Muscle of leg (tissue), 11 donors: Measurements from ENCODE around the gene SAMD4B. TPM values are rescaled to one million over a fixed set of nuclear protein-coding genes. Genes with fewer than 3 reads are reported as not detected.
A peak's percentile ranks its signal among the peaks of the same experiment; 100 is the strongest.

ENCODE experiments used
- DNase-seq: peaks from one replicate; pipeline ENCODE4 v3.0.0; 2013
- H3K27ac ChIP-seq: one replicate; pipeline ENCODE4 v1.5.1; 2013; ENCODE audit warnings: mild to moderate bottlenecking, low read length, control low read depth
- H3K27me3 ChIP-seq: one replicate; pipeline ENCODE4 v1.6.1; 2013; ENCODE audit warnings: low read length; ENCODE audit not compliant: control insufficient read depth, insufficient read depth
- H3K36me3 ChIP-seq: one replicate; pipeline ENCODE4 v1.6.1; 2013; ENCODE audit warnings: low read length; ENCODE audit not compliant: control insufficient read depth, insufficient read depth
- H3K4me1 ChIP-seq: one replicate; pipeline ENCODE4 v1.6.1; 2013; ENCODE audit warnings: low read length; ENCODE audit not compliant: control insufficient read depth, insufficient read depth
- H3K4me3 ChIP-seq: one replicate; pipeline ENCODE4 v1.5.1; 2013; ENCODE audit warnings: low read length, control low read depth
- H3K9me3 ChIP-seq: replicated peaks from 2 replicates; pipeline ENCODE4 v1.6.1; 2013; ENCODE audit warnings: low read depth, low read length; ENCODE audit not compliant: control insufficient read depth
- WGBS: methylation state at CpG from one replicate; pipeline ENCODE4 v1.1.5; 2013; ENCODE audit warnings: missing lambda C conversion rate; ENCODE audit not compliant: insufficient coverage; 5-methylcytosine and 5-hydroxymethylcytosine counted together
- polyA plus RNA-seq, 8 donors: library from polyadenylated mRNA; unstranded; fragments of 120-200 nt; gene quantifications; one replicate each; pipeline versions ENCODE4 v1.2.1 to v1.2.3, GENCODE V29; 2013; ENCODE audit warnings: inconsistent platforms in 1 of 8, low replicate concordance in 1 of 8; ENCODE audit not compliant: insufficient read length in 8 of 8, insufficient read depth in 1 of 8
- total RNA-seq: library from RNA; stranded (reverse); fragments of 120-200 nt; gene quantifications from one replicate; pipeline ENCODE4 v1.2.4, GENCODE V29; 2013

The SAMD4B gene
- total and polyA plus RNA-seq, 9 donors = 36.6 to 99.6 (median 82.8) TPM

DNA sequence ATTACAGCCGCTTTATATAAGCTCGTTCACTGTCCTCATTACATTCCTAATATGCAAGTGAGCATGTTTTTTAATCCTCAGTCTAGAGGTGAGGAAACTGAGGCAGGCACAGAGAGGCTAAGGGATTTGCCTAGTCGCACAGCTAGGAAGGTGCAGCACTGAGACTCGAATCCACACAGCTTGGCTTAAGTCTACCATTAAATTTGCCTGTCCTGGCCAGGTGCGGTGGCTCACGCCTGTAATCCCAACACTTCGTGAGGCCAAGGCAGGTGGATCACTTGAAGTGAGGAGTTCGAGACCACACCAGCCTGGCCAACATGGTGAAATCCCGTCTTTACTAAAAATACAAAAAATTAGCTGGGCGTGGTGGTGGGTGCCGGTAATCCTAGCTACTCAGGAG is 85.5 kb downstream of the SAMD4B start:
- H3K27me3 ChIP-seq = no peaks in the 10 kb centered on the region
- no peaks in the 10 kb centered on the region for H3K9me3 ChIP-seq
- peaks cover 28% of the 10 kb centered on the region for H3K4me1 ChIP-seq
- no peak overlapping the region for H3K4me3 ChIP-seq
- WGBS = 82% methylated on average over 4 of the region's 11 CpGs
- peaks cover 45% of the 10 kb centered on the region for H3K36me3 ChIP-seq
- H3K27ac ChIP-seq = peak overlapping the region; percentile 96
- DNase-seq = no peak

GRCh38 chr19:39428283-39429112 is 86.3 kb downstream of the SAMD4B start:
- Histone ChIP-seq H3K27me3 (no peaks in the 10 kb centered on the region), H3K4me1 (peaks cover 23% of the 10 kb centered on the region), H3K4me3 (no peak overlapping the region), H3K9me3 (no peaks in the 10 kb centered on the region), H3K27ac (peak overlapping the region; percentile 96), H3K36me3 (peaks cover 45% of the 10 kb centered on the region)
- peak; percentile 94 for DNase-seq
- WGBS = 5% methylated on average over 16 of the region's 23 CpGs

GRCh38 chr19:39430675-39431593 is 88.7 kb downstream of the SAMD4B start:
- 80% methylated on average over 9 of the region's 25 CpGs for WGBS
- Histone ChIP-seq H3K9me3 (no peaks in the 10 kb centered on the region), H3K27ac (peak overlapping the region; percentile 93), H3K4me1 (peaks cover 41% of the 10 kb centered on the region), H3K36me3 (peaks cover 35% of the 10 kb centered on the region), H3K4me3 (no peak overlapping the region), H3K27me3 (no peaks in the 10 kb centered on the region)
- DNase-seq = peak; percentile 76

DNA sequence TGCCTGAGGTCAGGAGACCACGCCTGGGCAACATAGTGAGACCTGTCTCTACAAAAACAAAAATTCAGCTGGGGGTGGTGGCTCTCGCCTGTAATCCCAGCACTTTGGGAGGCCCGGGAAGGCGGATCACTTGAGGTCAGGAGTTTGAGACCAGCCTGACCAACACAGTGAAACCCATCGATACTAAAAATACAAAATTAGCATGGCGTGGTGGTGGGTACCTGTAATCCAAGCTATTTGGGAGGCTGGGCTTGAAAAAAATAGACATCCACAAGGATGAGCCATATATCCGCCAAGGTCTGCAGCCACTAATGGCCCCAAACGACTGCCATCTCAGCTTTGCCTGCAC is 90.4 kb downstream of the SAMD4B start:
- no peaks in the 10 kb centered on the region for H3K27me3 ChIP-seq
- no peaks in the 10 kb centered on the region for H3K9me3 ChIP-seq
- no peak overlapping the region for H3K27ac ChIP-seq
- H3K4me3 ChIP-seq = no peak overlapping the region
- peaks cover 35% of the 10 kb centered on the region for H3K36me3 ChIP-seq
- H3K4me1 ChIP-seq = peaks cover 46% of the 10 kb centered on the region
- DNase-seq = no peak
- 97% methylated on average over 5 of the region's 8 CpGs for WGBS

DNA sequence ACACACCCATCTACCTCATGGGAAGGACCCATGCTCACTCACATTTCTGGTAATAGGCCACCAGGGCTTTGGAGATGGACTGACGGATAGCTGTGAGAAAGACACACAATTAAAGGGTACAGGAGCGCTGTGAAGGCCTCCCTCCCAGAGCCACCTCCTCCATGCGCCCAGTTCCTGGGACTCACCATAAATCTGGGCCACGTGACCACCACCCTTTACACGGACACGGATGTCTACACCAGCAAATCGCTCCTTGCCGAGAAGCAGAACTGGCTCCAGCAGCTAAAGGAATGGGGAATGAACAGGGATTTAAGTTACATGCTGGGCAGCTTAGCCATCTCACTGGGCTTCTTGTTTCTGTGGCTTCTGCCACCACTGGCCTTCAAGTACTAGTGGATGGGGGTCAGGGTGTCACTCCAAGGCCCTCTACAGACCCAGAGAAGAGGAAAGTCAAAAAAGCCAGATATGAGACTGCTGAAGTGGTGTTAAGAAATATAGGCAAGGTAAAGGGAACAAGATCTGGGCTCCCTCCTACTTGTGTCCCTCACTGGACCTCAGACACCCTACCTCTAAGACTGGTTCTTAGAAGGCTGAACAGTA is 91.4 kb downstream of the SAMD4B start:
- Histone ChIP-seq H3K4me1 (peaks cover 37% of the 10 kb centered on the region), H3K4me3 (no peak overlapping the region)

GRCh38 chr19:39434123-39435076 is 92.2 kb downstream of the SAMD4B start:
- peak overlapping the region; percentile 0 for H3K27ac ChIP-seq
- no peak for DNase-seq
- H3K36me3 ChIP-seq = peaks cover 35% of the 10 kb centered on the region
- 69% methylated on average over 7 of the region's 10 CpGs for WGBS
- peak overlapping the region; percentile 86 for H3K4me3 ChIP-seq
- no peaks in the 10 kb centered on the region for H3K27me3 ChIP-seq
- no peaks in the 10 kb centered on the region for H3K9me3 ChIP-seq
- H3K4me1 ChIP-seq = peaks cover 30% of the 10 kb centered on the region

More for the DNA sequence above, 91.4 kb downstream of the SAMD4B start:
- WGBS = 100% methylated on average over 2 of the region's 8 CpGs
- Histone ChIP-seq H3K9me3 (no peaks in the 10 kb centered on the region), H3K27me3 (no peaks in the 10 kb centered on the region), H3K27ac (no peak overlapping the region), H3K36me3 (peaks cover 35% of the 10 kb centered on the region)
- no peak for DNase-seq

Other genes starting within 250 kb of the SAMD4B start
- gene PAK4, start 216.6 kb upstream of the SAMD4B start, total RNA-seq = 3.5 TPM
- gene PAK4, start 216.6 kb upstream of the SAMD4B start, polyA plus RNA-seq = 10 to 100 TPM; 15.8 to 29.2 (median 21.9) TPM
- gene NCCRP1, start 145.5 kb upstream of the SAMD4B start, total RNA-seq = 0.04 TPM
- gene NCCRP1, start 145.5 kb upstream of the SAMD4B start, polyA plus RNA-seq = under 1 TPM in 5 of 8 donors, not detected in 3; 0.12 to 0.35 (median 0.20) TPM
- gene SYCN, start 138.2 kb upstream of the SAMD4B start, total RNA-seq = not detected
- gene SYCN, start 138.2 kb upstream of the SAMD4B start, polyA plus RNA-seq = not detected
- not detected for gene IFNL3, start 97.4 kb upstream of the SAMD4B start, total RNA-seq
- gene IFNL3, start 97.4 kb upstream of the SAMD4B start, polyA plus RNA-seq = not detected
- gene IFNL4, start 93.6 kb upstream of the SAMD4B start, total RNA-seq = 0.04 TPM
- under 1 TPM in 1 of 8 donors, not detected in 7; 0.16 TPM for gene IFNL4, start 93.6 kb upstream of the SAMD4B start, polyA plus RNA-seq
- gene IFNL2, start 74.0 kb upstream of the SAMD4B start, total RNA-seq = not detected
- gene IFNL2, start 74.0 kb upstream of the SAMD4B start, polyA plus RNA-seq = not detected
- gene IFNL1, start 46.0 kb upstream of the SAMD4B start, total RNA-seq = not detected
- not detected for gene IFNL1, start 46.0 kb upstream of the SAMD4B start, polyA plus RNA-seq
- gene LRFN1, start 21.6 kb upstream of the SAMD4B start, total RNA-seq = 0.31 TPM
- 1 to 10 TPM in 4 of 8 donors, under 1 TPM in 4; 0.68 to 1.8 (median 1.0) TPM for gene LRFN1, start 21.6 kb upstream of the SAMD4B start, polyA plus RNA-seq
- 25.8 TPM for gene GMFG, start 6.4 kb upstream of the SAMD4B start, total RNA-seq
- 10 to 100 TPM; 16.1 to 25.3 (median 18.9) TPM for gene GMFG, start 6.4 kb upstream of the SAMD4B start, polyA plus RNA-seq
- 21.0 TPM for gene PAF1, start 48.7 kb downstream of the SAMD4B start, total RNA-seq
- gene PAF1, start 48.7 kb downstream of the SAMD4B start, polyA plus RNA-seq = 10 to 100 TPM; 38.7 to 48.0 (median 41.6) TPM
- 17.3 TPM for gene MED29, start 49.0 kb downstream of the SAMD4B start, total RNA-seq
- 10 to 100 TPM; 20.8 to 30.5 (median 26.6) TPM for gene MED29, start 49.0 kb downstream of the SAMD4B start, polyA plus RNA-seq
- gene ZFP36, start 64.4 kb downstream of the SAMD4B start, total RNA-seq = 14.2 TPM
- gene ZFP36, start 64.4 kb downstream of the SAMD4B start, polyA plus RNA-seq = 100 to 1,000 TPM in 3 of 8 donors, 10 to 100 TPM in 5; 26.6 to 143 (median 73.4) TPM
- gene PLEKHG2, start 70.2 kb downstream of the SAMD4B start, total RNA-seq = 21.2 TPM
- gene PLEKHG2, start 70.2 kb downstream of the SAMD4B start, polyA plus RNA-seq = 10 to 100 TPM; 33.5 to 65.3 (median 50.1) TPM
- gene RPS16, start 93.5 kb downstream of the SAMD4B start, total RNA-seq = 261 TPM
- 1,000 to 10,000 TPM; 1,818 to 2,619 (median 2,073) TPM for gene RPS16, start 93.5 kb downstream of the SAMD4B start, polyA plus RNA-seq
- 50.0 TPM for gene SUPT5H, start 103.2 kb downstream of the SAMD4B start, total RNA-seq
- 100 to 1,000 TPM in 3 of 8 donors, 10 to 100 TPM in 5; 80.4 to 108 (median 99.7) TPM for gene SUPT5H, start 103.2 kb downstream of the SAMD4B start, polyA plus RNA-seq
- gene TIMM50, start 138.4 kb downstream of the SAMD4B start, total RNA-seq = 38.8 TPM
- gene TIMM50, start 138.4 kb downstream of the SAMD4B start, polyA plus RNA-seq = 10 to 100 TPM; 44.2 to 55.3 (median 49.8) TPM
- 0.09 TPM for gene DLL3, start 156.5 kb downstream of the SAMD4B start, total RNA-seq
- gene DLL3, start 156.5 kb downstream of the SAMD4B start, polyA plus RNA-seq = under 1 TPM in 7 of 8 donors, not detected in 1; 0.14 to 0.27 (median 0.23) TPM
- 0.13 TPM for gene SELENOV, start 172.7 kb downstream of the SAMD4B start, total RNA-seq
- gene SELENOV, start 172.7 kb downstream of the SAMD4B start, polyA plus RNA-seq = under 1 TPM in 5 of 8 donors, not detected in 3; 0.08 to 0.48 (median 0.40) TPM
- gene EID2B, start 190.4 kb downstream of the SAMD4B start, total RNA-seq = 3.2 TPM
- gene EID2B, start 190.4 kb downstream of the SAMD4B start, polyA plus RNA-seq = 1 to 10 TPM; 2.2 to 3.0 (median 2.5) TPM
- gene EID2, start 197.7 kb downstream of the SAMD4B start, total RNA-seq = 7.0 TPM
- 10 to 100 TPM in 6 of 8 donors, 1 to 10 TPM in 2; 9.2 to 13.4 (median 10.5) TPM for gene EID2, start 197.7 kb downstream of the SAMD4B start, polyA plus RNA-seq